WERI-Rb-1 (cell line): Measurements from ENCODE around the gene C1orf116.

Experiments used
- DNase-seq: peaks from one replicate; pipeline ENCODE4 v3.0.0-alpha.2; 2020
- H3K27ac ChIP-seq: fragments of 250-450 bp; sonication (Bioruptor Pico); 2 replicates; pipeline ENCODE4 v1.5.1; 2020; ENCODE audit warnings: mild to moderate bottlenecking, moderate library complexity
- H3K27me3 ChIP-seq: fragments of 250-450 bp; sonication (Bioruptor Pico); 2 replicates; pipeline ENCODE4 v1.5.1; 2021; ENCODE audit warnings: mild to moderate bottlenecking, low read depth, moderate library complexity; ENCODE audit not compliant: insufficient read depth, severe bottlenecking
- H3K36me3 ChIP-seq: fragments of 250-450 bp; sonication (Bioruptor Pico); 2 replicates; pipeline ENCODE4 v1.5.1; 2020; ENCODE audit warnings: mild to moderate bottlenecking, moderate library complexity
- H3K4me3 ChIP-seq: 2 replicates; pipeline ENCODE4 v1.5.1; 2011; ENCODE audit warnings: low read depth, mild to moderate bottlenecking, control low read depth, low read length
- H3K9me3 ChIP-seq: fragments of 250-450 bp; sonication (Bioruptor Pico); 2 replicates; pipeline ENCODE4 v1.5.1; 2021; ENCODE audit warnings: mild to moderate bottlenecking, moderate library complexity; ENCODE audit not compliant: severe bottlenecking
- CTCF ChIP-seq: IDR thresholded peaks from 2 replicates; pipeline ENCODE4 v1.5.1; 2011; ENCODE audit warnings: low read depth, mild to moderate bottlenecking, control low read depth, inconsistent platforms, low read length

Gene C1orf116

DNA sequence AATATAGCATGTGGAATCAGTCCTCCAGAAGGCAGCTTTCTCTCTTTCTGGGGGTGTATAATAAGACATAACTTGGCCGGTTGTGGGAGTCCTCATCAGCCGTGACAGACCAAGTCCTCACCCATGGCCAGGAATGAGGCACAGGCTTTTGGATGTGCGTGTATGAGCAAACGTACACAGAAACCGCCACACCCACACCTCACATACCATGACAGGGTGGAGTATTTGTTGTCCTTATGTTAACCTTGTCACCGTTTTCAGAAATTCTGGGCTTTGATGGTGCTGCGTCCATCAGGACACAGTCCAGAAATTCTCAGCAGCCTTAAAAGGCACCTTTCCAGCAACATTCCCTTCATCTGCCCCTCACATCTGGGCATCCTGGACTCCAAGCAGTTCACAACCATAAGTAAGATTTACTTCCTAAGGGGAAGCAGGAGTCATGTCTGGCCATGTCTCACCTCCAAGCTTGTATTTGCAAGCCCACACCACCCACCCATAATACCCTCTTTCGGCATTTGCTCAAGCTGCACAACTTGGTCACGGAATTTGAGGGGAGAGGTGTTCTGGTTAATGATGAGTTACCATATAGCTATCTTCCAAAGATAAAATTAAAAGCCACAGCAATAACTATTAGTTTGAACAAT lies 12.4 kb downstream of the C1orf116 start:
- Histone ChIP-seq H3K36me3 (no peaks in the 10 kb centered on the region), H3K9me3 (no peaks in the 10 kb centered on the region), H3K27me3 (peaks cover 98% of the 10 kb centered on the region), H3K27ac (no peak overlapping the region), H3K4me3 (no peak overlapping the region)
- no peak for TF ChIP-seq CTCF
- no peak for DNase-seq

DNA sequence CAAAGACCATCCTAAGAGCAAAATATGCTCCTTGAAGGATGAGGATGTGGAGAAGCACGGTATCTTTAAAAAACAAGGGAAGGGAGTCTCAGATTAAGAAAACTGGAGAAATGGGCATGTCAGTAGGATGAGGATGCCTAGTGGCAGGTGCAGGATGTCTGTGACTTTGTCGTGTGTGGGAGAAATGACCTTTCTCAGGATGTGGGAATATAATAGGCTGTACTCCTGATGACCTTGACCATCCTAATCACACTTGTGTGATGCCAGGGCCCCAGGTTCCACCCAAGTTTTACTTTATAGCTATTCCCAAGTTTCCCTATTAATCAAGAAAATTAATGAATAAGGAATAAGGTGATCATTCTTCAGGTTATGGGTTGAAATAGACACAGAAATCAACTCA lies 12.9 kb downstream of the C1orf116 start:
- H3K36me3 ChIP-seq, result no peaks in the 10 kb centered on the region
- no peak overlapping the region for H3K27ac ChIP-seq
- H3K4me3 ChIP-seq, result no peak overlapping the region
- H3K9me3 ChIP-seq, result no peaks in the 10 kb centered on the region
- no peak for DNase-seq
- peaks cover 100% of the 10 kb centered on the region for H3K27me3 ChIP-seq
- TF ChIP-seq CTCF, result no peak

DNA sequence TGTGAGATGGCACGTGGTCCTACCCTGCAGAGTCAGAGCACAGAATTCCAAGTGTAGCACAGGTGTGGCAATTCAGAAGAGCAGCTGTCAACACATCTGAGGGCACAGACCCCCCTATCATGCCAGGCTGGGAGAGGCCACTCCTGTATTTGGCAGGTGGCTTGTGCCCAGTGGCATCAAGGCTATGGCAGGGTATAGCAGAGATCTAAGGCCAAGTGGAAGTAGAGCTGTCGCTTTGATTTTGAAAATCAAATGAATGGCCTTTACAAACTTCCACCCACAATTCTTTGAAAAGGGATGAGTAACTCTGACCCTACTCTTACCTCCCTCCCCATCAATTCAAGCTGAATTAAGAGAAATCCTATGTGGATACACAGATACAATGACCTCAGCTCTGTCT lies 13.4 kb downstream of the C1orf116 start:
- TF ChIP-seq CTCF, result no peak
- H3K9me3 ChIP-seq, result no peaks in the 10 kb centered on the region
- no peak for DNase-seq
- no peak overlapping the region for H3K27ac ChIP-seq
- no peak overlapping the region for H3K4me3 ChIP-seq
- H3K27me3 ChIP-seq, result peaks cover 100% of the 10 kb centered on the region
- no peaks in the 10 kb centered on the region for H3K36me3 ChIP-seq

GRCh38 chr1:207018707-207019106 lies 13.8 kb downstream of the C1orf116 start:
- DNase-seq, result no peak
- Histone ChIP-seq H3K27ac (no peak overlapping the region), H3K9me3 (no peaks in the 10 kb centered on the region), H3K27me3 (peaks cover 100% of the 10 kb centered on the region), H3K36me3 (no peaks in the 10 kb centered on the region), H3K4me3 (no peak overlapping the region)
- no peak for TF ChIP-seq CTCF

- Histone ChIP-seq H3K27ac (no peak overlapping the region), H3K27me3 (peaks cover 100% of the 10 kb centered on the region), H3K4me3 (no peak overlapping the region), H3K36me3 (no peaks in the 10 kb centered on the region), H3K9me3 (no peaks in the 10 kb centered on the region)
- DNase-seq, result no peak
- no peak for TF ChIP-seq CTCF
These were observed 14.7 kb downstream of the C1orf116 start for GRCh38 chr1:207017615-207018559.
